Breast epithelium (tissue), 3 donors: ENCODE data around the gene LRRC36.

ENCODE experiments used
- POLR2A ChIP-seq: fragments of 450-650 bp; IDR thresholded peaks from one replicate; pipeline ENCODE4 v1.6.1; 2016; ENCODE audit warnings: antibody characterized with exemption, mild to moderate bottlenecking, moderate library complexity
- POLR2AphosphoS5 ChIP-seq, 3 donors: sonication (generic); formaldehyde crosslinking; IDR thresholded peaks; one replicate each; pipeline ENCODE4 v1.6.1; 2017; ENCODE audit warnings: antibody characterized with exemption in 3 of 3
- TF ChIP-seq, protein P1 (sequence below), 3 donors: fragments of 450-650 bp; IDR thresholded peaks; one replicate each; pipeline ENCODE4 v1.5.1; 2016 to 2017; ENCODE audit warnings: antibody characterized with exemption in 3 of 3, mild to moderate bottlenecking in 3 of 3, moderate library complexity in 3 of 3

DNA sequence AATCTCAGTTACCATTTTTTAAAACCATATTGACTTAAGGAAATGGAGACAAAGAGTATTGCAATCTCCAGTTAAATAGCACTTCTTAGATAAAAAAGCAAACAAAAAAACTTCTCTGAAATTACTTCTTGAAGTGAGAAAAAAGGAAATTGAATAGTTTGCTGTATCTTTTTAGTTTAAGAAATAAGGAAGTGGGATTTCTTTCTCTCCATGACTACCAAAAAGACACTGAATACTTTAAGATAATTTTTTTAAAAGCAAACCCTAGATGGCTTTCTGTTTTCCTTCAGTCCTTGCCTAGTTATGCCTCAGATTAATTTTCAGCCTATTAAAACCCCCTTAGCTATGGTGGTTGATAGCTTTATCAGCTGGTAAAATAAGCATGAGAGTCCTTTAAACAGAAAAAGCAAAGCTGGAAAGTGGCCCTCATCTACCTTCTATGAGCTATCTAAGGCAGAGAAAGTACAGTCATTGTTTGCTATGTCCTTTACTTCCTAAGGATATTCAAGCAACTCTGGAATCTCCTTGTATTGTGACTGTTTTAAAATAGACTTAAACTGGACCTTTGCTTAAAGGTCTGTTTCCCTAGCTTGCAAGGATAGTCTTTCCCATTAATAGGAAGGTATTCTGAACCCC is 38.1 kb downstream of the LRRC36 start:
- TF ChIP-seq, protein P1, sequence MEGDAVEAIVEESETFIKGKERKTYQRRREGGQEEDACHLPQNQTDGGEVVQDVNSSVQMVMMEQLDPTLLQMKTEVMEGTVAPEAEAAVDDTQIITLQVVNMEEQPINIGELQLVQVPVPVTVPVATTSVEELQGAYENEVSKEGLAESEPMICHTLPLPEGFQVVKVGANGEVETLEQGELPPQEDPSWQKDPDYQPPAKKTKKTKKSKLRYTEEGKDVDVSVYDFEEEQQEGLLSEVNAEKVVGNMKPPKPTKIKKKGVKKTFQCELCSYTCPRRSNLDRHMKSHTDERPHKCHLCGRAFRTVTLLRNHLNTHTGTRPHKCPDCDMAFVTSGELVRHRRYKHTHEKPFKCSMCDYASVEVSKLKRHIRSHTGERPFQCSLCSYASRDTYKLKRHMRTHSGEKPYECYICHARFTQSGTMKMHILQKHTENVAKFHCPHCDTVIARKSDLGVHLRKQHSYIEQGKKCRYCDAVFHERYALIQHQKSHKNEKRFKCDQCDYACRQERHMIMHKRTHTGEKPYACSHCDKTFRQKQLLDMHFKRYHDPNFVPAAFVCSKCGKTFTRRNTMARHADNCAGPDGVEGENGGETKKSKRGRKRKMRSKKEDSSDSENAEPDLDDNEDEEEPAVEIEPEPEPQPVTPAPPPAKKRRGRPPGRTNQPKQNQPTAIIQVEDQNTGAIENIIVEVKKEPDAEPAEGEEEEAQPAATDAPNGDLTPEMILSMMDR (IDR thresholded peaks at IDR 0.05), result no peak
- TF ChIP-seq POLR2A (no peak), POLR2AphosphoS5 (IDR thresholded peaks at IDR 0.05) (no peak)
